SK-N-MC (cell line): ENCODE data around the gene RELN.

Experiments
- EZH2 ChIP-seq: fragments of 200-600 bp; sonication (generic); IDR thresholded peaks from one replicate; pipeline ENCODE4 v1.6.1; 2017; ENCODE audit warnings: antibody characterized with exemption
- FOXP2 ChIP-seq: optimal IDR thresholded peaks from 2 replicates; pipeline ENCODE3; 2011; ENCODE audit warnings: mild to moderate bottlenecking, moderate library complexity; ENCODE audit not compliant: insufficient read depth; ENCODE audit errors: extremely low read length, control extremely low read depth
- POLR2AphosphoS5 ChIP-seq: IDR thresholded peaks from 2 replicates; pipeline ENCODE4 v1.6.1; 2012; ENCODE audit warnings: mild to moderate bottlenecking, low read depth, low read length, borderline replicate concordance

GRCh38 chr7:103813970-103814369 lies 175.5 kb downstream of the RELN start:
- TF ChIP-seq POLR2AphosphoS5 = no peak
- TF ChIP-seq EZH2 = no peak
- TF ChIP-seq FOXP2 = no peak
